H1 (cell line): ENCODE results near the gene NHS. TPM values are rescaled to one million over a fixed set of nuclear protein-coding genes. Genes with fewer than 3 reads are reported as not detected.

Source experiments
- HDAC2 ChIP-seq, 2 experiments: fragments of 300-600 bp in 1 of 2; sonication (generic) in 1 of 2; IDR thresholded peaks; 2 replicates each; pipeline ENCODE4 v1.6.1; 2011 to 2012; ENCODE audit warnings: low read depth in 2 of 2, low read length in 2 of 2, mild to moderate bottlenecking in 2 of 2, moderate library complexity in 2 of 2, borderline replicate concordance in 1 of 2, inconsistent platforms in 1 of 2
- polyA plus RNA-seq, 7 experiments: library from polyadenylated mRNA; depleted of rRNA in 3 of 7; stranded (reverse) in 5 of 7; unstranded in 2 of 7; fragments of >200 nt in 5 of 7; fragments of 200-250 nt in 2 of 7; gene quantifications; 1 replicate in 5 of 7; 2 replicates in 1 of 7; 4 replicates in 1 of 7; pipeline versions ENCODE4 v1.2.1 to v1.2.3, GENCODE V29; 2011 to 2013; ENCODE audit warnings: missing spikeins in 2 of 7, mixed read lengths in 2 of 7
- total RNA-seq: library from RNA; stranded (reverse); fragmentation: NEBNext Ultra II Directional; extraction: Animal tissue kit (Norgen Biotek cat#: 25700); gene quantifications from 2 replicates; pipeline ENCODE4 v1.2.1, GENCODE V29; 2021

NHS gene
- total and polyA plus RNA-seq, 2 of the 8 experiments (the other 6 are each of a cell fraction or from before 2014, with no cell fraction given) = 2.2 to 6.7 TPM

- no peak for TF ChIP-seq HDAC2 (IDR thresholded peaks at IDR 0.05; ENCODE audit: borderline replicate concordance in 1 of 2, low read depth in 2 of 2, low read length in 2 of 2)
Observed at GRCh38 chrX:17529151-17529745, 154.2 kb downstream of the NHS start (continued).
